Measurements from ENCODE around the gene C6orf47. TPM values are rescaled to one million over a fixed set of nuclear protein-coding genes. Genes with fewer than 3 reads are reported as not detected.

The C6orf47 gene
- total and polyA plus RNA-seq, 10 of the 15 experiments (the other 5 are each of a cell fraction or from before 2014, with no cell fraction given) = 0.16 to 20.4 (median 17.3) TPM; not detected in 1

GRCh38 chr6:31645325-31645724, 15.3 kb downstream of the C6orf47 start:
- FAIRE-seq (no peak), ATAC-seq (no peak), DNase-seq (ENCODE audit: low read depth, low spot score) (no peak)
- in situ Hi-C loops (cut with MboI) = no loop called here
- POLR2A ChIA-PET = interaction anchor here (0.6 kb wide), 1 partner anchor 497 kb away, joined by 4 read pairs; no protein-coding TSS in a partner anchor
- intact Hi-C loops (cut with micrococcal nuclease; ENCODE audit: unreplicated experiment) = no loop called here
- 99% methylated on average over 9 of the region's 9 CpGs for WGBS (ENCODE audit: insufficient coverage, insufficient replicate concordance, low lambda C conversion rate, missing lambda C conversion rate)
- no TSS peak for BruUV-seq (replicated peaks)
- Histone ChIP-seq H3K4me3 (no peak overlapping the region), H3K79me2 (ENCODE audit: control insufficient read depth, insufficient read depth, low read length) (peaks cover 13% of the 10 kb centered on the region), H2AFZ (ENCODE audit: control insufficient read depth, low read depth, low read length) (no peak overlapping the region), H3K9ac (ENCODE audit: control insufficient read depth, insufficient read depth, low read length) (no peak overlapping the region), H3K27ac (ENCODE audit: control insufficient read depth, insufficient read depth) (no peak overlapping the region), H3K4me2 (ENCODE audit: control insufficient read depth, insufficient read depth) (no peak overlapping the region), H3K4me1 (ENCODE audit: control insufficient read depth, insufficient read depth, low read length) (no peaks in the 10 kb centered on the region), H3K27me3 (replicated peaks in 1 of 2; ENCODE audit: control insufficient read depth in 2 of 2, insufficient read depth in 2 of 2, low read length in 1 of 2) (no peaks in the 10 kb centered on the region), H3K36me3 (ENCODE audit: control insufficient read depth in 2 of 2, insufficient read depth in 2 of 2, low read length in 1 of 2) (peaks cover 40 to 52% of the 10 kb centered on the region in 2 experiments), H4K20me1 (ENCODE audit: control insufficient read depth, insufficient read depth) (no peaks in the 10 kb centered on the region; the same call in 1 of the 2 replicates), H3K9me3 (replicated peaks; ENCODE audit: control insufficient read depth, insufficient read depth, low read length) (no peaks in the 10 kb centered on the region)
- RAD21 ChIA-PET (ENCODE audit: unreplicated experiment) = no interaction called here
- CTCF ChIA-PET = no interaction called here
- SMC1A ChIA-PET (ENCODE audit: uncharacterized antibody, unreplicated experiment) = no interaction called here
- no peak for TF ChIP-seq MLLT1 (IDR thresholded peaks at IDR 0.05)
- TF ChIP-seq MXI1 (IDR thresholded peaks at IDR 0.05; ENCODE audit: low read depth, low read length) = no peak
- TF ChIP-seq ZNF687 (IDR thresholded peaks at IDR 0.05) = no peak
- no peak for TF ChIP-seq ZBTB11 (CRISPR knock-in tag; IDR thresholded peaks at IDR 0.05)
- TF ChIP-seq BCL11A (IDR thresholded peaks at IDR 0.05; ENCODE audit: low read depth, low read length) = no peak
- no peak for TF ChIP-seq FOXK2 (IDR thresholded peaks at IDR 0.05)
- TF ChIP-seq CREB1 (IDR thresholded peaks at IDR 0.05; ENCODE audit: low read depth) = no peak
- no peak for TF ChIP-seq SUPT20H (IDR thresholded peaks at IDR 0.05; ENCODE audit: borderline replicate concordance, control insufficient read depth, low read depth, low read length)
- TF ChIP-seq RUNX3 (IDR thresholded peaks at IDR 0.05; ENCODE audit: low read length) = no peak
- TF ChIP-seq BRCA1 (IDR thresholded peaks at IDR 0.05; ENCODE audit: low read depth, low read length) = no peak
- no peak for TF ChIP-seq PAX8 (IDR thresholded peaks at IDR 0.05)
- TF ChIP-seq BACH1 (IDR thresholded peaks at IDR 0.05; ENCODE audit: borderline replicate concordance) = no peak
- no peak for TF ChIP-seq TCF3 (IDR thresholded peaks at IDR 0.05; ENCODE audit: borderline replicate concordance, insufficient read depth, low read depth, low read length)
- no peak for TF ChIP-seq TARDBP (IDR thresholded peaks at IDR 0.05; ENCODE audit: borderline replicate concordance)
